ENCODE results near the gene CCDC40.

Gene CCDC40

DNA sequence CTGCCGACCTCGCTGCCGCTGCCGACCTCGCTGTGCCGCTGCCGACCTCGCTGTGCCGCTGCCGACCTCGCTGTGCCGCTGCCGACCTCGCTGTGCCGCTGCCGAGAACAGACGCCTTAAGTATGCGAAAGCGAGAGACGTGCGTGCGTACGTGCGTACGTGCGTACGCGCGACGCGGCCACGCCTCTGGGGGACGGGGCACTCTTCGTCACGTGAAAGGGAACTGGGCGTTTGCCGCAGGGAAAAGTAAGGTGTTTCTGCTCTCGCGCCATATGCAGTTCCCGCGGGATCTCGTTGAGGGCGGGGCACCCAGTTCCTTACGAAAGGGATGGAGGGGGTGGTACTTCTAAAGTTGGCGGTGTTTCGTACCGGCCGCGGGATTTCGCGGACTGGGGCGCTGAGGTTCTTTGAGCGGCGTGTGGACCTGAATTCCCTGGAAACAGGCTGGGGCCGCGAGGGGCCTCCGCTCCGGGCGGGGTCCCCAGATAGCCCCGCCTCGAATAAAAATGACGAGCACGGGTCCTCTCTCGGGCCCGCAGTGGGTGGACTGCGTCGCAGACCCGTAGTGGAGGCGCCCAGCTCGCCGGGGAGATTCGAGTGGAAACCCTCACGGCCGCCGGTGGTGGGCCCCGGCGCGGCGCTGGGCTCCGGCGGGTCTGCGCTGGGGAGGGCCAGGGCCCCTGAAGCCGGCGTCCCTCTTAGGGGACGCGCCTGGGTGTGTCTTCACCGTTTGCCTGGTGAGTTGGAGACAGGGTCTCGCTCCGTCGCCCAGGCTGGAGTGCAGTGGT lies 110.8 kb downstream of the CCDC40 start, which contains the start of gene EIF4A3:
Gene EIF4A3, minus strand, starts transcription at position 94 of the 788 bp plus-strand sequence. CDS start 167 bp downstream, outside the sequence.
- peak; percentile 92 for DNase-seq
